IMR-90 (cell line): ENCODE results near the gene RPUSD1. TPM values are rescaled to one million over a fixed set of nuclear protein-coding genes. Genes with fewer than 3 reads are reported as not detected.
"Not testable (repeated sequence)": the region's sequence is repeated elsewhere in the genome, so short reads cannot be mapped to it uniquely, and the experiment has no call there.

Source experiments
- ATAC-seq: fragments of 200-7000 bp; cut with Tn5 transposase; 2 replicates; pipeline ENCODE4 v1.9.1; 2020; ENCODE audit warnings: low read depth, mild to moderate bottlenecking, moderate library complexity
- BruUV-seq: library from RNA; stranded (reverse); fragments of 400-500 nt; replicated peaks from 2 replicates; lab custom pipeline; 2021; lab: Mats Ljungman, UMichigan
- CTCF ChIA-PET: fragments of 300-600 bp; formaldehyde crosslinking; extraction: SDS; loops from one replicate; lab custom pipeline; 2021; ENCODE audit warnings: antibody characterized with exemption; lab: Yijun Ruan, JAX
- POLR2A ChIA-PET: fragments of 300-600 bp; sonication (Branson Sonifier 250); formaldehyde crosslinking; loops from one replicate; lab custom pipeline; 2022; ENCODE audit warnings: antibody characterized with exemption; ENCODE audit not compliant: unreplicated experiment; lab: Charles Lee
- DNase-seq: peaks from one replicate; pipeline ENCODE4 v3.0.0; 2013
- H2AFZ ChIP-seq: replicated peaks from 2 replicates; pipeline ENCODE3; 2013; ENCODE audit warnings: low read length, mild to moderate bottlenecking; ENCODE audit not compliant: poor library complexity
- H2AK5ac ChIP-seq: 2 replicates; pipeline ENCODE4 v1.6.1; 2013; ENCODE audit warnings: low read depth, low read length, inconsistent platforms
- H2AK9ac ChIP-seq: replicated peaks from 2 replicates; pipeline ENCODE3; 2013; ENCODE audit warnings: mild to moderate bottlenecking, low read depth, low read length, moderate library complexity; ENCODE audit not compliant: poor library complexity
- H2BK120ac ChIP-seq: 2 replicates; pipeline ENCODE4 v1.6.1; 2013; ENCODE audit warnings: low read depth, low read length, inconsistent platforms
- H2BK15ac ChIP-seq: 3 replicates; pipeline ENCODE4 v1.6.1; 2013; ENCODE audit warnings: low read depth, low read length, inconsistent platforms
- H2BK20ac ChIP-seq: 2 replicates; pipeline ENCODE4 v1.6.1; 2013; ENCODE audit warnings: low read depth, mild to moderate bottlenecking, inconsistent platforms, low read length, moderate library complexity
- H2BK5ac ChIP-seq: 2 replicates; pipeline ENCODE4 v1.6.1; 2013; ENCODE audit warnings: mild to moderate bottlenecking, low read depth, low read length, inconsistent platforms; ENCODE audit not compliant: poor library complexity, severe bottlenecking
- H3K14ac ChIP-seq: replicated peaks from 2 replicates; pipeline ENCODE4 v1.6.1; 2013; ENCODE audit warnings: low read depth, low read length, inconsistent platforms
- H3K18ac ChIP-seq: 2 replicates; pipeline ENCODE4 v1.6.1; 2013; ENCODE audit warnings: low read depth, low read length, control low read depth
- H3K23ac ChIP-seq: 2 replicates; pipeline ENCODE4 v1.6.1; 2013; ENCODE audit warnings: low read depth, low read length, inconsistent platforms
- H3K27ac ChIP-seq: 2 replicates; pipeline ENCODE4 v1.5.1; 2013; ENCODE audit warnings: mild to moderate bottlenecking, control low read depth, low read length; ENCODE audit not compliant: insufficient read depth
- H3K27me3 ChIP-seq: 2 replicates; pipeline ENCODE4 v1.6.1; 2013; ENCODE audit warnings: low read length; ENCODE audit not compliant: control insufficient read depth, insufficient read depth
- H3K36me3 ChIP-seq: 2 replicates; pipeline ENCODE4 v1.6.1; 2013; ENCODE audit warnings: low read length, mixed read lengths; ENCODE audit not compliant: control insufficient read depth, insufficient read depth
- H3K4ac ChIP-seq: 2 replicates; pipeline ENCODE4 v1.6.1; 2013; ENCODE audit warnings: low read depth, low read length, inconsistent platforms
- H3K4me1 ChIP-seq: 2 replicates; pipeline ENCODE4 v1.6.1; 2013; ENCODE audit warnings: low read length, mixed read lengths; ENCODE audit not compliant: control insufficient read depth, insufficient read depth
- H3K4me2 ChIP-seq: 2 replicates; pipeline ENCODE4 v1.6.1; 2013; ENCODE audit warnings: low read depth, mild to moderate bottlenecking, control low read depth, low read length, moderate library complexity
- H3K4me3 ChIP-seq: 2 replicates; pipeline ENCODE4 v1.5.1; 2013; ENCODE audit warnings: low read depth, mild to moderate bottlenecking, control low read depth, low read length, moderate library complexity; ENCODE audit not compliant: insufficient read depth
- H3K56ac ChIP-seq: 2 replicates; pipeline ENCODE4 v1.6.1; 2013; ENCODE audit warnings: low read length, inconsistent platforms; ENCODE audit not compliant: insufficient read depth; ENCODE audit errors: extremely low read depth
- H3K79me1 ChIP-seq, 2 experiments: 2 replicates each; pipeline ENCODE4 v1.6.1; 2013; ENCODE audit warnings: low read length in 2 of 2, inconsistent platforms in 1 of 2, low read depth in 1 of 2
- H3K9ac ChIP-seq: 2 replicates; pipeline ENCODE4 v1.6.1; 2013; ENCODE audit warnings: low read depth, low read length, control low read depth
- H3K9me1 ChIP-seq: 2 replicates; pipeline ENCODE4 v1.6.1; 2013; ENCODE audit warnings: low read length, inconsistent platforms; ENCODE audit not compliant: insufficient read depth
- H3K9me3 ChIP-seq: 2 replicates; pipeline ENCODE4 v1.6.1; 2013; ENCODE audit warnings: low read length; ENCODE audit not compliant: control insufficient read depth, insufficient read depth
- H4K20me1 ChIP-seq: 2 replicates; pipeline ENCODE4 v1.6.1; 2013; ENCODE audit warnings: low read length, inconsistent platforms; ENCODE audit not compliant: insufficient read depth
- H4K5ac ChIP-seq: 2 replicates; pipeline ENCODE4 v1.6.1; 2013; ENCODE audit warnings: mild to moderate bottlenecking, low read depth, low read length, control low read depth
- H4K8ac ChIP-seq, 2 experiments: 2 replicates each; pipeline ENCODE4 v1.6.1; 2013; ENCODE audit warnings: low read depth in 2 of 2, low read length in 2 of 2, control low read depth in 1 of 2, inconsistent platforms in 1 of 2
- H4K91ac ChIP-seq: 2 replicates; pipeline ENCODE4 v1.6.1; 2013; ENCODE audit warnings: low read depth, low read length, inconsistent platforms; ENCODE audit not compliant: insufficient read depth
- BHLHE40 ChIP-seq: fragments of 150-350 bp; IDR thresholded peaks from 2 replicates; pipeline ENCODE4 v1.6.1; 2016; ENCODE audit warnings: mild to moderate bottlenecking, low read depth, low read length
- CEBPB ChIP-seq: IDR thresholded peaks from 2 replicates; pipeline ENCODE4 v1.6.1; 2012; ENCODE audit warnings: low read depth, low read length, improper control_type of control experiment
- FOS ChIP-seq: fragments of 150-350 bp; IDR thresholded peaks from 2 replicates; pipeline ENCODE4 v1.6.1; 2016; ENCODE audit warnings: low read depth, low read length
- MAZ ChIP-seq: IDR thresholded peaks from 2 replicates; pipeline ENCODE4 v1.6.1; 2012; ENCODE audit warnings: low read depth, mild to moderate bottlenecking, low read length, improper control_type of control experiment, moderate library complexity, borderline replicate concordance
- MXI1 ChIP-seq: IDR thresholded peaks from 2 replicates; pipeline ENCODE4 v1.6.1; 2012; ENCODE audit warnings: low read depth, mild to moderate bottlenecking, low read length, moderate library complexity, borderline replicate concordance
- NFE2L2 ChIP-seq: fragments of 150-350 bp; IDR thresholded peaks from 2 replicates; pipeline ENCODE4 v1.6.1; 2016; ENCODE audit warnings: low read depth, mild to moderate bottlenecking, low read length
- POLR2A ChIP-seq: IDR thresholded peaks from 2 replicates; pipeline ENCODE4 v1.6.1; 2012; ENCODE audit warnings: mild to moderate bottlenecking, low read depth, low read length
- RAD21 ChIP-seq: IDR thresholded peaks from 2 replicates; pipeline ENCODE4 v1.6.1; 2012; ENCODE audit warnings: low read length, improper control_type of control experiment
- RCOR1 ChIP-seq: IDR thresholded peaks from 2 replicates; pipeline ENCODE4 v1.6.1; 2012; ENCODE audit warnings: mild to moderate bottlenecking, low read length, improper control_type of control experiment; ENCODE audit not compliant: insufficient replicate concordance
- RFX5 ChIP-seq: IDR thresholded peaks from 2 replicates; pipeline ENCODE4 v1.8.0; 2012; ENCODE audit warnings: low read depth, mild to moderate bottlenecking, low read length, moderate library complexity
- SMC3 ChIP-seq: fragments of 150-350 bp; IDR thresholded peaks from 2 replicates; pipeline ENCODE4 v1.6.1; 2016; ENCODE audit warnings: low read depth, mild to moderate bottlenecking, antibody characterized with exemption, low read length, moderate library complexity
- WGBS, 2 experiments: methylation state at CpG; one replicate each; pipeline versions ENCODE4 v1.1.5 to v1.1.7; 2013; ENCODE audit warnings: missing lambda C conversion rate in 2 of 2; ENCODE audit not compliant: insufficient read length in 1 of 2; ENCODE audit errors: extremely low coverage in 2 of 2; 5-methylcytosine and 5-hydroxymethylcytosine counted together
- dilution Hi-C: fragments of 300-500 bp; cut with HindIII; formaldehyde crosslinking; loops from one replicate; pipeline ENCODE4 v1.14.3; 2018; ENCODE audit warnings: low sequenced_read_pairs; ENCODE audit not compliant: unreplicated experiment
- in situ Hi-C: fragments of 300-500 bp; cut with MboI; formaldehyde crosslinking; loops from 3 replicates; pipeline ENCODE4 v1.14.3; 2019; ENCODE audit warnings: low sequenced_read_pairs, inconsistent platforms, mixed read lengths
- intact Hi-C: fragments of 100-400 bp; cut with micrococcal nuclease; formaldehyde crosslinking; loops from 2 replicates; pipeline ENCODE4 v1.10.0; 2022
- polyA plus RNA-seq, 3 experiments: library from polyadenylated mRNA; depleted of rRNA; stranded (reverse); fragments of >200 nt; gene quantifications; 2 replicates each; pipeline ENCODE4 v1.2.3, GENCODE V29; 2012; ENCODE audit warnings: low replicate concordance in 1 of 3
- total RNA-seq: library from RNA; depleted of rRNA; stranded (reverse); fragments of >200 nt; gene quantifications from 2 replicates; pipeline ENCODE4 v1.2.3, GENCODE V29; 2012
- TF ChIP-seq, protein P1 (sequence below): fragments of 150-350 bp; IDR thresholded peaks from 2 replicates; pipeline ENCODE4 v1.6.1; 2017; ENCODE audit warnings: mild to moderate bottlenecking, antibody characterized with exemption, low read length, low read depth
- TF ChIP-seq, protein P2 (sequence below): fragments of 150-350 bp; IDR thresholded peaks from 2 replicates; pipeline ENCODE4 v1.6.1; 2016; ENCODE audit warnings: low read depth, mild to moderate bottlenecking, low read length, moderate library complexity, borderline replicate concordance

Gene RPUSD1
- total and polyA plus RNA-seq, 2 of the 4 experiments (the other 2 are of a cell fraction) = 13.1 to 32.3 TPM

DNA sequence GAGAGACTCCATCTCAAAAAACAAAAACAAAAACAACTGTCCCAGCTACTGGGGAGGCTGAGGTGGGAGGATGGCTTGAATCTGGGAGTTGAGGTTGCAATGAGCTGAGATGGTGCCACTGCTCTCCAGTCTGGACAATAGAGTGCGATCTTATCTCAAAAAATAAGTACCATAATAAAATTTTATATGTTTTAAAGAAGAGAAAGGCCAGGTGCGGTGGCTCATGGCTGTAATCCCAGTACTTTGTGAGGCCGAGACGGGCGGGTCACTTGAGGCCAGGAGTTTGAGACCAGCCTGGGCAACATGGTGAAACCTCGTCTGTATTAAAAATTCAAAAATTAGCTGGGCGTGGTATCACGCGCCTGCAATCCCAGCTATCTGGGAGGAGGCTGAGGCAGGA lies 11.4 kb downstream of the RPUSD1 start:
- 90% methylated on average over 5 of the region's 9 CpGs; no CpG with 5 or more reads in 1 of the 2 experiments for WGBS, 2 experiments

DNA sequence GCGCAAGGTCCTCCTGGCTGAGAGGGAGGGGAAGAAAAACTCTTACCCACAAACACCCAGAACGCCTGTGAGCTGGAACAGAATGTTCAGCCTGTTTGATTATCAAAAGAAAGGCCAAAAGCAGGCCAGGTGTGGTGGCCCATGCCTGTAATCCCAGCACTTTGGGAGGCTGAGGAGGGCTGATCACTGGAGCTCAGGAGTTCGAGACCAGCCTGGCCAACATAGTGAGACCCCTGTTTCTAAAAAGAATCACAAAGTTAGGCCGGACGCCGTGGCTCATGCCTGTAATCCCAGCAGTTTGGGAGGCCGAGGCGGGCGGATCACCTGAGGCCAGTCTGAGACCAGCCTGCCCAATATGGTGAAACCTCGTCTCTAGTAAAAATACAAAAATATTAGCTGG lies 11.9 kb downstream of the RPUSD1 start:
- H3K9ac ChIP-seq, BruUV-seq, H2BK120ac ChIP-seq, H2AK5ac ChIP-seq, H3K9me3 ChIP-seq, H3K56ac ChIP-seq, DNase-seq, H3K9me1 ChIP-seq, H3K4me2 ChIP-seq, H3K4me1 ChIP-seq, H3K23ac ChIP-seq, intact Hi-C loops, H3K36me3 ChIP-seq, H3K14ac ChIP-seq, in situ Hi-C loops, H3K79me1 ChIP-seq, H3K27me3 ChIP-seq, H4K5ac ChIP-seq, H4K8ac ChIP-seq, H3K4ac ChIP-seq, H2AK9ac ChIP-seq, H4K20me1 ChIP-seq, H2BK5ac ChIP-seq, H3K18ac ChIP-seq, H3K4me3 ChIP-seq, POLR2A ChIA-PET, H3K27ac ChIP-seq, ATAC-seq, CTCF ChIA-PET, H2BK20ac ChIP-seq, H2AFZ ChIP-seq, H4K91ac ChIP-seq, H2BK15ac ChIP-seq, dilution Hi-C loops: not testable (repeated sequence)
- WGBS, 2 experiments = 83% methylated on average over 6 of the region's 10 CpGs; no CpG with 5 or more reads in 1 of the 2 experiments

More for the DNA sequence above, 11.4 kb downstream of the RPUSD1 start:
- H3K27ac ChIP-seq = no peak overlapping the region
- no peak overlapping the region for H3K56ac ChIP-seq
- no peaks in the 10 kb centered on the region for H3K4me1 ChIP-seq
- H3K79me1 ChIP-seq = no peaks in the 10 kb centered on the region
- H4K20me1 ChIP-seq = no peaks in the 10 kb centered on the region
- H2AFZ ChIP-seq = no peak overlapping the region
- H2BK120ac ChIP-seq = no peak overlapping the region
- no peaks in the 10 kb centered on the region for H3K9me1 ChIP-seq
- in situ Hi-C loops (no loop called here), intact Hi-C loops (no loop called here), dilution Hi-C loops (no loop called here)
- no peak overlapping the region for H2AK5ac ChIP-seq
- no TSS peak for BruUV-seq
- no peak overlapping the region for H4K91ac ChIP-seq
- no peak overlapping the region for H3K9ac ChIP-seq
- no peak overlapping the region for H3K18ac ChIP-seq
- H4K8ac ChIP-seq = no peak overlapping the region
- no peak for ATAC-seq
- H3K4me2 ChIP-seq = no peak overlapping the region
- H2BK5ac ChIP-seq = no peak overlapping the region
- no peak for DNase-seq
- no peaks in the 10 kb centered on the region for H3K9me3 ChIP-seq
- no peak overlapping the region for H2AK9ac ChIP-seq
- no peak overlapping the region for H3K4ac ChIP-seq
- peaks cover 9% of the 10 kb centered on the region; the same call in 1 of the 2 replicates for H3K27me3 ChIP-seq
- no peak overlapping the region for H3K23ac ChIP-seq
- no peak overlapping the region for H2BK15ac ChIP-seq
- H3K36me3 ChIP-seq = no peaks in the 10 kb centered on the region
- CTCF ChIA-PET = no interaction called here
- H4K5ac ChIP-seq = no peak overlapping the region
- H3K4me3 ChIP-seq = no peak overlapping the region
- TF ChIP-seq SMC3 (no peak), POLR2A (no peak), RAD21 (no peak), NFE2L2 (no peak), RFX5 (no peak), MAZ (no peak), FOS (no peak), BHLHE40 (no peak), MXI1 (no peak), CEBPB (no peak), RCOR1 (no peak)
- TF ChIP-seq, protein P1, sequence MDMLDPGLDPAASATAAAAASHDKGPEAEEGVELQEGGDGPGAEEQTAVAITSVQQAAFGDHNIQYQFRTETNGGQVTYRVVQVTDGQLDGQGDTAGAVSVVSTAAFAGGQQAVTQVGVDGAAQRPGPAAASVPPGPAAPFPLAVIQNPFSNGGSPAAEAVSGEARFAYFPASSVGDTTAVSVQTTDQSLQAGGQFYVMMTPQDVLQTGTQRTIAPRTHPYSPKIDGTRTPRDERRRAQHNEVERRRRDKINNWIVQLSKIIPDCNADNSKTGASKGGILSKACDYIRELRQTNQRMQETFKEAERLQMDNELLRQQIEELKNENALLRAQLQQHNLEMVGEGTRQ = no peak
- TF ChIP-seq, protein P2, sequence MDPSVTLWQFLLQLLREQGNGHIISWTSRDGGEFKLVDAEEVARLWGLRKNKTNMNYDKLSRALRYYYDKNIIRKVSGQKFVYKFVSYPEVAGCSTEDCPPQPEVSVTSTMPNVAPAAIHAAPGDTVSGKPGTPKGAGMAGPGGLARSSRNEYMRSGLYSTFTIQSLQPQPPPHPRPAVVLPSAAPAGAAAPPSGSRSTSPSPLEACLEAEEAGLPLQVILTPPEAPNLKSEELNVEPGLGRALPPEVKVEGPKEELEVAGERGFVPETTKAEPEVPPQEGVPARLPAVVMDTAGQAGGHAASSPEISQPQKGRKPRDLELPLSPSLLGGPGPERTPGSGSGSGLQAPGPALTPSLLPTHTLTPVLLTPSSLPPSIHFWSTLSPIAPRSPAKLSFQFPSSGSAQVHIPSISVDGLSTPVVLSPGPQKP = no peak
- H3K14ac ChIP-seq = no peak overlapping the region
- no peak overlapping the region for H2BK20ac ChIP-seq
- POLR2A ChIA-PET = no interaction called here
